HEK293T (cell line): Measurements from ENCODE around the gene GREB1L.

Experiments
- ELF4 ChIP-seq: fragments of 450-650 bp; IDR thresholded peaks from 2 replicates; pipeline ENCODE4 v1.6.1; 2017; ENCODE audit warnings: antibody characterized with exemption
- FOXA1 ChIP-seq: fragments of 450-650 bp; IDR thresholded peaks from 2 replicates; pipeline ENCODE4 v1.6.1; 2016; ENCODE audit warnings: mild to moderate bottlenecking
- FOXM1 ChIP-seq: fragments of 450-650 bp; IDR thresholded peaks from 2 replicates; pipeline ENCODE4 v1.6.1; 2017; ENCODE audit warnings: mild to moderate bottlenecking, borderline replicate concordance
- LEF1 ChIP-seq: fragments of 450-650 bp; IDR thresholded peaks from 2 replicates; pipeline ENCODE4 v1.6.1; 2017; ENCODE audit warnings: mild to moderate bottlenecking, borderline replicate concordance
- NFRKB ChIP-seq: fragments of 450-650 bp; IDR thresholded peaks from 2 replicates; pipeline ENCODE4 v1.6.1; 2016; ENCODE audit warnings: mild to moderate bottlenecking, moderate library complexity
- SP1 ChIP-seq: fragments of 450-650 bp; IDR thresholded peaks from 2 replicates; pipeline ENCODE4 v1.6.1; 2017
- SUZ12 ChIP-seq: fragments of 450-650 bp; IDR thresholded peaks from 2 replicates; pipeline ENCODE4 v1.6.1; 2016; ENCODE audit warnings: mild to moderate bottlenecking
- TARDBP ChIP-seq: fragments of 450-650 bp; IDR thresholded peaks from 2 replicates; pipeline ENCODE4 v1.6.1; 2016
- ZNF384 ChIP-seq: fragments of 450-650 bp; IDR thresholded peaks from 2 replicates; pipeline ENCODE4 v1.6.1; 2016
- TF ChIP-seq, protein P1 (sequence below): fragments of 450-650 bp; IDR thresholded peaks from 2 replicates; pipeline ENCODE4 v1.6.1; 2016

DNA sequence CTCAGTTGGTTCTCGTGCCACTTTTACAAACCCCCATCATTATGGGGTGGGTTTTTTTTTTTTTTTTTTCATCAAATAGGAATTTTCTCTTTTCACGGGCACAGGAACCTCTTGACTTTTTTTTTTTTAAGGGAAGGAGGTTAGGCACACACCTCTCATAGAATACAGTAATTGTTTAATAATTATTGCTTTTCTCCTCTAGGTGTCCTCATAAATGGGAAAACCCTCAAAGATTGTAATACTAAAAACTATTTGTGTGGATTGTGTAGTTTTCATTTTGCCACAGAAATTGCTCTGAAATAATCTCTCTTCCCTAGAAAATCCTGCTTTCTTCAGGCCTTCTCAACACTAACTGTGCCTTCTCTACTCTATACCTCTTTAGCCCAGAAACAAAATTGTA, 147.3 kb downstream of the GREB1L start:
- no peak for TF ChIP-seq FOXA1
- no peak for TF ChIP-seq LEF1
- no peak for TF ChIP-seq SUZ12
- TF ChIP-seq FOXM1 = no peak
- no peak for TF ChIP-seq NFRKB
- no peak for TF ChIP-seq ZNF384
- TF ChIP-seq ELF4 = no peak
- no peak for TF ChIP-seq TARDBP
- TF ChIP-seq SP1 = no peak
- TF ChIP-seq, protein P1, sequence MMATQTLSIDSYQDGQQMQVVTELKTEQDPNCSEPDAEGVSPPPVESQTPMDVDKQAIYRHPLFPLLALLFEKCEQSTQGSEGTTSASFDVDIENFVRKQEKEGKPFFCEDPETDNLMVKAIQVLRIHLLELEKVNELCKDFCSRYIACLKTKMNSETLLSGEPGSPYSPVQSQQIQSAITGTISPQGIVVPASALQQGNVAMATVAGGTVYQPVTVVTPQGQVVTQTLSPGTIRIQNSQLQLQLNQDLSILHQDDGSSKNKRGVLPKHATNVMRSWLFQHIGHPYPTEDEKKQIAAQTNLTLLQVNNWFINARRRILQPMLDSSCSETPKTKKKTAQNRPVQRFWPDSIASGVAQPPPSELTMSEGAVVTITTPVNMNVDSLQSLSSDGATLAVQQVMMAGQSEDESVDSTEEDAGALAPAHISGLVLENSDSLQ = no peak
